ENCODE results near the gene BATF.
A peak's percentile ranks its signal among the peaks of the same experiment; 100 is the strongest.

The BATF gene

GRCh38 chr14:75521415-75522199, 662 bp upstream of the BATF start:
- 0 out of 3 replicates have a peak, but pooled peaks have one; percentile 9 for ATAC-seq (ENCODE audit: low read depth)
- H3K27me3 ChIP-seq (ENCODE audit: insufficient read depth, poor library complexity, severe bottlenecking), result no peaks in the 10 kb centered on the region
- peaks cover 11% of the 10 kb centered on the region for H3K4me1 ChIP-seq (ENCODE audit: insufficient read depth, poor library complexity, severe bottlenecking)
- H3K4me3 ChIP-seq (ENCODE audit: severe bottlenecking), result no peak overlapping the region
- H3K36me3 ChIP-seq (ENCODE audit: low read depth), result no peaks in the 10 kb centered on the region
- no peaks in the 10 kb centered on the region for H3K9me3 ChIP-seq (ENCODE audit: severe bottlenecking)
- no peak for TF ChIP-seq CTCF (IDR thresholded peaks at IDR 0.05; ENCODE audit: poor library complexity, severe bottlenecking)
- H3K27ac ChIP-seq (ENCODE audit: poor library complexity, severe bottlenecking), result no peak overlapping the region
- DNase-seq (ENCODE audit: low spot score), result no peak

GRCh38 chr14:75522983-75523318, 682 bp downstream of the BATF start:
- H3K27ac ChIP-seq (ENCODE audit: poor library complexity, severe bottlenecking), result no peak overlapping the region
- no peak for DNase-seq (ENCODE audit: low spot score)
- peaks cover 11% of the 10 kb centered on the region for H3K4me1 ChIP-seq (ENCODE audit: insufficient read depth, poor library complexity, severe bottlenecking)
- H3K36me3 ChIP-seq (ENCODE audit: low read depth), result no peaks in the 10 kb centered on the region
- H3K4me3 ChIP-seq (ENCODE audit: severe bottlenecking), result no peak overlapping the region
- H3K9me3 ChIP-seq (ENCODE audit: severe bottlenecking), result no peaks in the 10 kb centered on the region
- no peak for ATAC-seq (ENCODE audit: low read depth)
- no peak for TF ChIP-seq CTCF (IDR thresholded peaks at IDR 0.05; ENCODE audit: poor library complexity, severe bottlenecking)
- H3K27me3 ChIP-seq (ENCODE audit: insufficient read depth, poor library complexity, severe bottlenecking), result no peaks in the 10 kb centered on the region

GRCh38 chr14:75523771-75524171, 1.5 kb downstream of the BATF start:
- no peaks in the 10 kb centered on the region for H3K9me3 ChIP-seq (ENCODE audit: severe bottlenecking)
- H3K36me3 ChIP-seq (ENCODE audit: low read depth), result no peaks in the 10 kb centered on the region
- ATAC-seq (ENCODE audit: low read depth) (peak; percentile 54; the same call in 2 of the 3 replicates), DNase-seq (ENCODE audit: low spot score) (no peak)
- no peak for TF ChIP-seq CTCF (IDR thresholded peaks at IDR 0.05; ENCODE audit: poor library complexity, severe bottlenecking)
- H3K4me1 ChIP-seq (ENCODE audit: insufficient read depth, poor library complexity, severe bottlenecking), result peaks cover 11% of the 10 kb centered on the region
- no peaks in the 10 kb centered on the region for H3K27me3 ChIP-seq (ENCODE audit: insufficient read depth, poor library complexity, severe bottlenecking)
- H3K27ac ChIP-seq (ENCODE audit: poor library complexity, severe bottlenecking), result no peak overlapping the region
- H3K4me3 ChIP-seq (ENCODE audit: severe bottlenecking), result no peak overlapping the region

- no peaks in the 10 kb centered on the region for H3K36me3 ChIP-seq (ENCODE audit: low read depth)
- ATAC-seq (ENCODE audit: low read depth), result no peak
- no peaks in the 10 kb centered on the region for H3K9me3 ChIP-seq (ENCODE audit: severe bottlenecking)
- H3K27ac ChIP-seq (ENCODE audit: poor library complexity, severe bottlenecking), result no peak overlapping the region
- H3K4me3 ChIP-seq (ENCODE audit: severe bottlenecking), result no peak overlapping the region
- no peak for TF ChIP-seq CTCF (IDR thresholded peaks at IDR 0.05; ENCODE audit: poor library complexity, severe bottlenecking)
- peaks cover 11% of the 10 kb centered on the region for H3K4me1 ChIP-seq (ENCODE audit: insufficient read depth, poor library complexity, severe bottlenecking)
- no peak for DNase-seq (ENCODE audit: low spot score)
- H3K27me3 ChIP-seq (ENCODE audit: insufficient read depth, poor library complexity, severe bottlenecking), result no peaks in the 10 kb centered on the region
Measured at GRCh38 chr14:75525969-75526368, 3.7 kb downstream of the BATF start.

- Histone ChIP-seq H3K4me1 (ENCODE audit: insufficient read depth, poor library complexity, severe bottlenecking) (peaks cover 12% of the 10 kb centered on the region), H3K36me3 (ENCODE audit: low read depth) (no peaks in the 10 kb centered on the region), H3K27ac (ENCODE audit: poor library complexity, severe bottlenecking) (no peak overlapping the region), H3K27me3 (ENCODE audit: insufficient read depth, poor library complexity, severe bottlenecking) (no peaks in the 10 kb centered on the region), H3K4me3 (ENCODE audit: severe bottlenecking) (no peak overlapping the region), H3K9me3 (ENCODE audit: severe bottlenecking) (no peaks in the 10 kb centered on the region)
- ATAC-seq (ENCODE audit: low read depth), result no peak
- DNase-seq (ENCODE audit: low spot score), result no peak
- TF ChIP-seq CTCF (IDR thresholded peaks at IDR 0.05; ENCODE audit: poor library complexity, severe bottlenecking), result no peak
Measured at GRCh38 chr14:75527449-75528163, 5.3 kb downstream of the BATF start.

Measured in RWPE2 (cell line).